CD4-positive, alpha-beta T cell (primary cell): ENCODE data around the gene DPEP2NB. TPM values are rescaled to one million over a fixed set of nuclear protein-coding genes. Genes with fewer than 3 reads are reported as not detected.
A peak's percentile ranks its signal among the peaks of the same experiment; 100 is the strongest.

Experiments used
- ATAC-seq: fragments of 200-7000 bp; cut with Tn5 transposase; one replicate; pipeline ENCODE4 v1.10.0; 2022; ENCODE audit warnings: mild to moderate bottlenecking; ENCODE audit not compliant: poor library complexity
- CTCF ChIA-PET: fragments of 350-600 bp; sonication (Branson Sonifier 250); formaldehyde crosslinking; loops from one replicate; lab custom pipeline; 2021; ENCODE audit warnings: antibody characterized with exemption, inconsistent platforms; lab: Charles Lee
- POLR2A ChIA-PET: fragments of 350-600 bp; sonication (Branson Sonifier 250); formaldehyde crosslinking; loops from one replicate; lab custom pipeline; 2021; ENCODE audit warnings: antibody characterized with exemption, inconsistent platforms; lab: Charles Lee
- DNase-seq, 14 experiments: peaks; one replicate each; pipeline ENCODE4 v3.0.0-alpha.2; 2013 to 2020; ENCODE audit warnings: mixed read lengths in 2 of 14
- H3K27ac ChIP-seq, 2 donors: one replicate each; pipeline versions ENCODE4 v1.5.1 to v1.7.0; 2013; ENCODE audit warnings: low read length in 2 of 2, low read depth in 1 of 2, mild to moderate bottlenecking in 1 of 2
- H3K27me3 ChIP-seq, 2 experiments: 1 replicate in 1 of 2; 2 replicates in 1 of 2; pipeline versions ENCODE4 v1.6.1 to v1.7.0; 2013; ENCODE audit warnings: low read length in 2 of 2, control low read depth in 1 of 2, mild to moderate bottlenecking in 1 of 2, moderate library complexity in 1 of 2; ENCODE audit not compliant: insufficient read depth in 2 of 2, control insufficient read depth in 1 of 2
- H3K36me3 ChIP-seq: one replicate; pipeline ENCODE4 v1.6.1; 2013; ENCODE audit warnings: low read length, control low read depth; ENCODE audit not compliant: insufficient read depth
- H3K4me1 ChIP-seq: one replicate; pipeline ENCODE4 v1.6.1; 2013; ENCODE audit warnings: low read length, control low read depth; ENCODE audit not compliant: insufficient read depth
- H3K4me3 ChIP-seq: one replicate; pipeline ENCODE4 v1.5.1; 2013; ENCODE audit warnings: mild to moderate bottlenecking, low read length, moderate library complexity
- H3K9me3 ChIP-seq, 2 experiments: 1 replicate in 1 of 2; 2 replicates in 1 of 2; pipeline versions ENCODE4 v1.6.1 to v1.7.0; 2013; ENCODE audit warnings: low read length in 2 of 2, mild to moderate bottlenecking in 2 of 2, control low read depth in 1 of 2, moderate library complexity in 1 of 2; ENCODE audit not compliant: control insufficient read depth in 1 of 2, insufficient read depth in 1 of 2
- H3K27ac Mint-ChIP-seq: one replicate; pipeline ENCODE4 v1.8.0; 2020; ENCODE audit warnings: mixed read lengths
- H3K27me3 Mint-ChIP-seq: one replicate; pipeline ENCODE4 v1.8.0; 2021; ENCODE audit warnings: mixed read lengths
- H3K36me3 Mint-ChIP-seq: one replicate; pipeline ENCODE4 v1.8.0; 2021; ENCODE audit warnings: low read depth, mixed read lengths
- H3K4me1 Mint-ChIP-seq: one replicate; pipeline ENCODE4 v1.8.0; 2021; ENCODE audit warnings: low read depth, mixed read lengths
- H3K4me3 Mint-ChIP-seq: one replicate; pipeline ENCODE4 v1.8.0; 2020; ENCODE audit warnings: mild to moderate bottlenecking, mixed read lengths
- H3K9me3 Mint-ChIP-seq: one replicate; pipeline ENCODE4 v1.8.0; 2020; ENCODE audit warnings: mixed read lengths
- intact Hi-C, 2 experiments: fragments of 100-400 bp; cut with DNase I in 1 of 2; cut with micrococcal nuclease in 1 of 2; formaldehyde crosslinking; loops; one replicate each; pipeline versions ENCODE4 v1.15.1 to v1.9.0; 2023 to 2025; cut with DNase I, micrococcal nuclease
- total RNA-seq, 174 experiments: library from RNA in 2 of 174; stranded (reverse) in 2 of 174; gene quantifications; one replicate each; pipeline ENCODE4 v1.2.3 and lab custom pipeline; 2021 to 2026
- TF ChIP-seq, protein P1 (sequence below): fragments of 200-600 bp; IDR thresholded peaks from one replicate; pipeline ENCODE4 v1.8.0; 2022; ENCODE audit warnings: antibody characterized with exemption, mild to moderate bottlenecking

The DPEP2NB gene
- total RNA-seq, 2 experiments from 2014 or later: not detected

DNA sequence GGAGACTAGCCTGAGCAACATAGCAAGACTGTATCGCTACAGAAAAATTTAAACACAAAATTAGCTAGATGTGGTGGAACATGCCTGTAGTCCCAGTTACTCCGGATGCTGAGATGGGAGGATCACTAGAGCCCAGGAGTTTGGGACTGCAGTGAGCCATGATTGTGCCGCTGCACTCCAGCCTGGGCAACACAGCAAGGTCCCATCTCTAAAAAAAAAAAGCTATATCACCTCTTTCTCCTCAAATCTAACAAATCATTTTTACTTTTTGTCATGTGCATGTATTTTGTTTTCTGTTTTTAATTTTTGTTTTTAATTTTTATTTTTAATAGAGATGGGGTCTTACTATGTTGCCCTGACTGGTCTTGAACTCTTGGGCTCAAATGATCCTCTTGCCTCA lies 13.3 kb upstream of the DPEP2NB start:
- Histone ChIP-seq H3K27ac (no peak overlapping the region), H3K9me3 (no peaks in the 10 kb centered on the region), H3K27me3 (no peaks in the 10 kb centered on the region), H3K4me3 (no peak overlapping the region), H3K4me1 (peaks cover 3% of the 10 kb centered on the region), H3K36me3 (peaks cover 16% of the 10 kb centered on the region)
- Mint-ChIP-seq H3K4me3 (no peak overlapping the region), H3K36me3 (peaks cover 37% of the 10 kb centered on the region), H3K4me1 (peaks cover 12% of the 10 kb centered on the region), H3K27ac (no peak overlapping the region), H3K27me3 (no peaks in the 10 kb centered on the region), H3K9me3 (no peaks in the 10 kb centered on the region)
- intact Hi-C loops: no loop called here
- CTCF ChIA-PET: no interaction called here
- TF ChIP-seq, protein P1, sequence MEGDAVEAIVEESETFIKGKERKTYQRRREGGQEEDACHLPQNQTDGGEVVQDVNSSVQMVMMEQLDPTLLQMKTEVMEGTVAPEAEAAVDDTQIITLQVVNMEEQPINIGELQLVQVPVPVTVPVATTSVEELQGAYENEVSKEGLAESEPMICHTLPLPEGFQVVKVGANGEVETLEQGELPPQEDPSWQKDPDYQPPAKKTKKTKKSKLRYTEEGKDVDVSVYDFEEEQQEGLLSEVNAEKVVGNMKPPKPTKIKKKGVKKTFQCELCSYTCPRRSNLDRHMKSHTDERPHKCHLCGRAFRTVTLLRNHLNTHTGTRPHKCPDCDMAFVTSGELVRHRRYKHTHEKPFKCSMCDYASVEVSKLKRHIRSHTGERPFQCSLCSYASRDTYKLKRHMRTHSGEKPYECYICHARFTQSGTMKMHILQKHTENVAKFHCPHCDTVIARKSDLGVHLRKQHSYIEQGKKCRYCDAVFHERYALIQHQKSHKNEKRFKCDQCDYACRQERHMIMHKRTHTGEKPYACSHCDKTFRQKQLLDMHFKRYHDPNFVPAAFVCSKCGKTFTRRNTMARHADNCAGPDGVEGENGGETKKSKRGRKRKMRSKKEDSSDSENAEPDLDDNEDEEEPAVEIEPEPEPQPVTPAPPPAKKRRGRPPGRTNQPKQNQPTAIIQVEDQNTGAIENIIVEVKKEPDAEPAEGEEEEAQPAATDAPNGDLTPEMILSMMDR: no peak
- POLR2A ChIA-PET: interaction anchor here (1.5 kb wide), 1 partner anchor 30 kb away, joined by 5 read pairs; the partner anchor contains the start of gene DPEP2
- no peak for ATAC-seq
- DNase-seq: no peak

DNA sequence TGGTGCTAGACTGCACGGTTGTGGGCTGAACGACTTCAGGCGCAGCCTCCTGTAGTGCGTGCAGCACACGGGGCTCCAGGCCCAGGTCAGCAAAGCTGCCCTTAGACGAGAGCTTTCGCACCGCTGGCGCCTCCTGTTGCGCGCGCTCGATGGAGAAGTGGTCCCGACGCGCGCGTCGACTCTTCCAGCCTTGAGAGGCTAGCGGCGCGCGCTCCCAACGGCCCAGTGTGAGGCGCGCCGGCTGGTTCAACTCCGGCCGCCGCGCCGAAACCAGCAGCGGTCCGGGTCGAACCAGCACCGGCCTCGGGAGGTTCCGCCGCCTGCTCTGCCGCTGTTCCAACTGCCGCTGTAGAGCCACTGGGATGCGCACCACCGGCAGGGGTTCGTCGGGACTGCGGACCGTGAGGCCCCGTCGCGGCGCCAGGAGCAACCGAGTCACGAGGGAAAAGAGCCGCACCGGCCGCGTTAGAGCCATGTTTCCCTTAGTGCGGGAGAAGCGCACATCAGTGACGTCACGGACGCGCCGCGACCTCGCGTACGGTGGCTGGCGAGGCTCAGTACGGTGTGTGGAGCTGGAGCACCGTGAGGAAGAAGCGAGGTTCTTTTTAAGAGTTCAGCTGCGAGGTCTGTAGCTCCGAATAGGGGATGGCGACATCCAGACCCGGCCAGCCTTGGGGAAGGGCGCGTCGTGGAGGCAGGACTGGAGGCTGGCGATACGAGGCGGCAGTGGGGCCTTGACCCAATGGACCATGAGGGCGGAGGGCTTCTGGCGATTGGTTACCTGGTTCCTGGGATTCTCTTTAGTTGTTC lies 7.2 kb upstream of the DPEP2NB start, which contains the start of the genes DDX28 and DUS2:
Gene DDX28, minus strand, starts transcription at position 505 of the 810 bp plus-strand sequence. Its CDS starts 30 bp downstream, at position 475.
Gene DUS2, plus strand, starts transcription at position 557 of the 810 bp plus-strand sequence. CDS start 14,740 bp downstream, outside the sequence.
- Mint-ChIP-seq H3K4me1 (peaks cover 28% of the 10 kb centered on the region), H3K27ac (peak within 1 kb of the TSS; percentile 90), H3K36me3 (peaks cover 45% of the 10 kb centered on the region), H3K27me3 (no peaks in the 10 kb centered on the region), H3K9me3 (no peaks in the 10 kb centered on the region), H3K4me3 (peak within 1 kb of the TSS; percentile 93)
- TF ChIP-seq, protein P1: no peak
- ATAC-seq (peak; percentile 95), DNase-seq (peak; percentile 88 to 98 (median 94))
- POLR2A ChIA-PET: interaction anchor here (0.6 to 5.1 kb wide), 16 partner anchors 10 to 796 kb away, joined by 3 to 73 read pairs (median 4); partner anchors contain the start of genes DPEP2, NFATC3, PSMB10 and TMEM208
- Histone ChIP-seq H3K36me3 (peaks cover 18% of the 10 kb centered on the region), H3K9me3 (no peaks in the 10 kb centered on the region), H3K4me1 (peaks cover 30% of the 10 kb centered on the region), H3K27ac (peak within 1 kb of the TSS; percentile 78 to 83), H3K4me3 (peak within 1 kb of the TSS; percentile 85), H3K27me3 (no peaks in the 10 kb centered on the region)
- intact Hi-C loops: loop anchor here (2.0 kb wide), 2 partner anchors 30 to 86 kb away; partner anchors contain the start of gene PSMB10 (in 1 of the 2)
- CTCF ChIA-PET: interaction anchor here (0.7 to 1.9 kb wide), 4 partner anchors 24 to 162 kb away, joined by 3 to 6 read pairs (median 4); partner anchors contain the start of gene DPEP2

DNA sequence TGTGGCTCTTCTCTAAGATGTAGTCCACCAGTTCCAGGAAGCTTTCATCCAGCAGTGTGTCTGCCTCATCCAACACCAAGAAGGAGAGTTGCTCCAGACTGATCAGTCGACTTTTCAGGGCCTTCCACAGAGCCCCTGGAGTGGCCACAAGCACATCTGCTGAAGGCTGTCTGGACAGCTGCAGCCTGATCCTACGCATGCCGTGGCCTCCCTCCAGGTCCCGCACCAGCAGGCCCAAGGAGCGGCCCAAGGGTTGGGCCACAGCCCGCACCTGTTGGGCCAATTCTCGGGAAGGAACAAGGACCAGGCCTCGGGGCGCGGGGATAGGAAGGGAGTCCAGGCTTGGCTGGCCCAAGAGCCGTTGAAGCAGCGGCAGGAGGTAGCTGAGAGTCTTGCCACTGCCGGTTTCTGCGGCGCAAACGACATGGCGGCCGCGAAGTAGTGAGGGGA lies 6.6 kb upstream of the DPEP2NB start:
- H3K9me3 ChIP-seq: no peaks in the 10 kb centered on the region
- Mint-ChIP-seq H3K27me3 (no peaks in the 10 kb centered on the region), H3K4me3 (peak overlapping the region; percentile 93), H3K36me3 (peaks cover 39% of the 10 kb centered on the region), H3K27ac (peak overlapping the region; percentile 90), H3K4me1 (peaks cover 22% of the 10 kb centered on the region), H3K9me3 (no peaks in the 10 kb centered on the region)
- peak overlapping the region; percentile 85 for H3K4me3 ChIP-seq
- CTCF ChIA-PET: interaction anchor here (1.1 to 1.9 kb wide), 2 partner anchors 24 to 206 kb away, joined by 3 to 6 read pairs; partner anchors contain the start of gene DPEP2
- POLR2A ChIA-PET: interaction anchor here (0.6 to 5.1 kb wide), 12 partner anchors 11 to 87 kb away, joined by 3 to 73 read pairs (median 6); partner anchors contain the start of genes DPEP2, NFATC3 and PSMB10
- H3K4me1 ChIP-seq: peaks cover 30% of the 10 kb centered on the region
- H3K27ac ChIP-seq: peak overlapping the region; percentile 78 to 83
- ATAC-seq: no peak
- intact Hi-C loops: loop anchor here (2.0 kb wide), 2 partner anchors 30 to 86 kb away; partner anchors contain the start of gene PSMB10 (in 1 of the 2)
- H3K36me3 ChIP-seq: peaks cover 18% of the 10 kb centered on the region
- TF ChIP-seq, protein P1: no peak
- no peaks in the 10 kb centered on the region for H3K27me3 ChIP-seq
- DNase-seq: no peak
